SU-DHL-6 (cell line): Measurements from ENCODE around the gene MYRF.

Source experiments
- H2AFZ ChIP-seq: fragments of 200-600 bp; sonication (generic); 2 replicates; pipeline ENCODE4 v1.6.1; 2014; ENCODE audit warnings: low read depth, mild to moderate bottlenecking, moderate library complexity, mixed read lengths, antibody characterized with exemption, low read length; ENCODE audit not compliant: severe bottlenecking
- H3F3A ChIP-seq: fragments of 200-600 bp; shearing (Covaris generic); 2 replicates; pipeline ENCODE4 v1.6.0; 2016; ENCODE audit warnings: antibody characterized with exemption, mild to moderate bottlenecking; ENCODE audit not compliant: insufficient read depth
- H3K27ac ChIP-seq: fragments of 200-600 bp; sonication (generic); 2 replicates; pipeline ENCODE4 v1.5.1; 2016; ENCODE audit warnings: low read depth, mild to moderate bottlenecking, low read length, moderate library complexity, mixed read lengths
- H3K27me3 ChIP-seq: fragments of 200-600 bp; sonication (generic), shearing (Covaris generic); 2 replicates; pipeline ENCODE4 v1.6.0; 2014; ENCODE audit warnings: mild to moderate bottlenecking, low read length
- H3K36me3 ChIP-seq: fragments of 200-600 bp; sonication (generic); 2 replicates; pipeline ENCODE4 v1.6.1; 2014; ENCODE audit warnings: mild to moderate bottlenecking, low read length, mixed read lengths
- H3K4me2 ChIP-seq: fragments of 300-600, 200-600 bp; shearing (Covaris generic), sonication (generic); 2 replicates; pipeline ENCODE4 v1.6.0; 2014; ENCODE audit warnings: low read length, low read depth, mild to moderate bottlenecking; ENCODE audit not compliant: poor library complexity, severe bottlenecking
- H3K4me3 ChIP-seq: fragments of 200-600 bp; sonication (generic); 2 replicates; pipeline ENCODE4 v1.5.1; 2014; ENCODE audit warnings: antibody characterized with exemption, low read length, mild to moderate bottlenecking, mixed read lengths; ENCODE audit not compliant: insufficient read depth, poor library complexity, severe bottlenecking
- H3K79me2 ChIP-seq: fragments of 200-600 bp; sonication (generic); 2 replicates; pipeline ENCODE4 v1.6.1; 2014; ENCODE audit warnings: mild to moderate bottlenecking, low read length, moderate library complexity; ENCODE audit not compliant: insufficient read depth
- H3K9ac ChIP-seq: fragments of 200-600 bp; sonication (generic); 2 replicates; pipeline ENCODE4 v1.7.0; 2014; ENCODE audit warnings: mild to moderate bottlenecking, low read length
- H3K9me2 ChIP-seq: fragments of 200-600 bp; sonication (generic); replicated peaks from 2 replicates; pipeline ENCODE4 v1.6.1; 2014; ENCODE audit warnings: low read length; ENCODE audit not compliant: insufficient read depth
- H3K9me3 ChIP-seq: fragments of 200-600 bp; sonication (generic); 2 replicates; pipeline ENCODE4 v1.6.1; 2014; ENCODE audit warnings: low read length, mixed read lengths; ENCODE audit not compliant: insufficient read depth
- H4K20me1 ChIP-seq: fragments of 200-600 bp; sonication (generic); 2 replicates; pipeline ENCODE4 v1.6.1; 2014; ENCODE audit warnings: low read depth, mild to moderate bottlenecking, antibody characterized with exemption, low read length, moderate library complexity, mixed read lengths
- CTCF ChIP-seq: fragments of 200-600 bp; sonication (generic); IDR thresholded peaks from one replicate; pipeline ENCODE4 v1.5.1; 2017; ENCODE audit warnings: antibody characterized with exemption, mild to moderate bottlenecking, low read length, moderate library complexity; ENCODE audit not compliant: insufficient read depth, poor library complexity, severe bottlenecking
- EZH2phosphoT487 ChIP-seq: fragments of 200-600 bp; sonication (generic), shearing (Covaris generic); conservative IDR thresholded peaks from 2 replicates; pipeline ENCODE4 v1.6.1; 2018; ENCODE audit warnings: mild to moderate bottlenecking, antibody characterized with exemption, low read length, moderate library complexity, mixed read lengths

MYRF gene

GRCh38 chr11:61728066-61728939 is 24.1 kb upstream of the MYRF start:
- Histone ChIP-seq H4K20me1 (no peaks in the 10 kb centered on the region), H3K9me2 (no peaks in the 10 kb centered on the region), H3K36me3 (no peaks in the 10 kb centered on the region), H3K4me2 (no peak overlapping the region), H3K4me3 (no peak overlapping the region), H2AFZ (no peak overlapping the region), H3F3A (no peaks in the 10 kb centered on the region), H3K9me3 (no peaks in the 10 kb centered on the region), H3K27ac (no peak overlapping the region), H3K9ac (no peak overlapping the region), H3K27me3 (no peaks in the 10 kb centered on the region), H3K79me2 (no peaks in the 10 kb centered on the region)
- TF ChIP-seq CTCF: no peak

GRCh38 chr11:61728940-61729219 is 23.6 kb upstream of the MYRF start:
- H3K9me3 ChIP-seq: no peaks in the 10 kb centered on the region
- no peak overlapping the region for H3K9ac ChIP-seq
- no peak overlapping the region for H3K4me2 ChIP-seq
- H3F3A ChIP-seq: no peaks in the 10 kb centered on the region
- H4K20me1 ChIP-seq: no peaks in the 10 kb centered on the region
- no peaks in the 10 kb centered on the region for H3K27me3 ChIP-seq
- no peaks in the 10 kb centered on the region for H3K36me3 ChIP-seq
- H3K79me2 ChIP-seq: no peaks in the 10 kb centered on the region
- no peak overlapping the region for H3K27ac ChIP-seq
- H3K4me3 ChIP-seq: no peak overlapping the region
- TF ChIP-seq EZH2phosphoT487: no peak
- no peak for TF ChIP-seq CTCF
- H2AFZ ChIP-seq: no peak overlapping the region
- no peaks in the 10 kb centered on the region for H3K9me2 ChIP-seq

- H3K9me2 ChIP-seq: no peaks in the 10 kb centered on the region
- H2AFZ ChIP-seq: no peak overlapping the region
- no peaks in the 10 kb centered on the region for H3K27me3 ChIP-seq
- H3K9me3 ChIP-seq: no peaks in the 10 kb centered on the region
- no peaks in the 10 kb centered on the region for H4K20me1 ChIP-seq
- no peaks in the 10 kb centered on the region for H3K36me3 ChIP-seq
- no peak overlapping the region for H3K27ac ChIP-seq
- H3F3A ChIP-seq: no peaks in the 10 kb centered on the region
- TF ChIP-seq CTCF (no peak), EZH2phosphoT487 (no peak)
- no peak overlapping the region for H3K9ac ChIP-seq
- no peak overlapping the region for H3K4me3 ChIP-seq
- H3K4me2 ChIP-seq: no peak overlapping the region
- no peaks in the 10 kb centered on the region for H3K79me2 ChIP-seq
These were observed 22.0 kb upstream of the MYRF start for GRCh38 chr11:61730240-61730994.
